Measurements from ENCODE around the gene MCM7. TPM values are rescaled to one million over a fixed set of nuclear protein-coding genes. Genes with fewer than 3 reads are reported as not detected.

The MCM7 gene
- total and polyA plus RNA-seq, 2 of the 13 experiments (the other 11 are each of a cell fraction or from before 2014, with no cell fraction given): 84.5 to 214 TPM

- H4K20me1 ChIP-seq (ENCODE audit: insufficient read depth, low read length): peaks cover 36% of the 10 kb centered on the region
- in situ Hi-C loops (cut with HindIII; ENCODE audit: extremely low pct_ligation_motif_present, low pct_unique_long_range_greater_than_20kb): no loop called here
- H3K4me2 ChIP-seq (ENCODE audit: low read depth, low read length): peak overlapping the region; percentile 50; the same call in 1 of the 2 replicates
- peak overlapping the region; percentile 45 for H3K27ac ChIP-seq (ENCODE audit: extremely low read length, insufficient read depth, low read length)
- no peak overlapping the region for H2AFZ ChIP-seq (ENCODE audit: low read length)
- H3K79me2 ChIP-seq (ENCODE audit: insufficient read depth, low read length): peaks cover 63% of the 10 kb centered on the region
- H3K4me1 ChIP-seq (ENCODE audit: insufficient read depth, low read length): peaks cover 40% of the 10 kb centered on the region
- ChIA-PET POLR2A (interaction anchor here (0.6 to 0.8 kb wide), 2 partner anchors 10 to 27 kb away, joined by 3 to 4 read pairs; no protein-coding TSS in a partner anchor), CTCF (ENCODE audit: low intra/inter-chr PET ratio, low total read pairs) (no interaction called here)
- BruUV-seq (replicated peaks): no TSS peak
- peak; percentile 48 for FAIRE-seq
- no peak overlapping the region for H3K9ac ChIP-seq (ENCODE audit: insufficient read depth, low read depth, low read length)
- intact Hi-C loops (cut with micrococcal nuclease; ENCODE audit: unreplicated experiment): no loop called here
- WGBS (ENCODE audit: low lambda C conversion rate): 54% methylated on average over 4 of the region's 4 CpGs
- no peak for ATAC-seq
- peaks cover 24 to 55% of the 10 kb centered on the region in 2 experiments for H3K36me3 ChIP-seq (replicated peaks in 1 of 2; ENCODE audit: control insufficient read depth in 1 of 2, insufficient read depth in 2 of 2, low read length in 2 of 2)
- H3K4me3 ChIP-seq (replicated peaks in 1 of 3; ENCODE audit: insufficient read depth in 1 of 3, low read depth in 2 of 3, low read length in 3 of 3): no peak overlapping the region
- H3K9me3 ChIP-seq (ENCODE audit: low read length): no peaks in the 10 kb centered on the region
- no peaks in the 10 kb centered on the region; a peak in 1 of 5 replicates for H3K27me3 ChIP-seq (ENCODE audit: control insufficient read depth in 1 of 2, insufficient read depth in 2 of 2, low read length in 2 of 2)
- peak; percentile 61 for DNase-seq (ENCODE audit: low spot score)
- TF ChIP-seq ZNF282 (IDR thresholded peaks at IDR 0.05; ENCODE audit: partially characterized antibody) (no peak), ZBTB38 (CRISPR knock-in tag; IDR thresholded peaks at IDR 0.05) (0 out of 2 replicates have a peak, but pooled peaks have one; percentile 24), SCMH1 (CRISPR knock-in tag; IDR thresholded peaks at IDR 0.05; ENCODE audit: borderline replicate concordance) (no peak), TBX2 (CRISPR knock-in tag; IDR thresholded peaks at IDR 0.05; ENCODE audit: borderline replicate concordance) (no peak), HNF4G (IDR thresholded peaks at IDR 0.05; ENCODE audit: borderline replicate concordance, low read depth, low read length) (peak; percentile 61; the same call in 1 of the 2 replicates), HNF4G (CRISPR knock-in tag; IDR thresholded peaks at IDR 0.05; ENCODE audit: borderline replicate concordance, low read depth) (no peak), TEAD3 (CRISPR knock-in tag; optimal IDR thresholded peaks at IDR 0.05; ENCODE audit: borderline replicate concordance) (peak; percentile 27), NR2F6 (IDR thresholded peaks at IDR 0.05) (no peak), NR2F6 (CRISPR knock-in tag; IDR thresholded peaks at IDR 0.05) (no peak), MEIS2 (CRISPR knock-in tag; IDR thresholded peaks at IDR 0.05) (no peak), SAP130 (CRISPR knock-in tag; IDR thresholded peaks at IDR 0.05; ENCODE audit: low read depth) (peak; percentile 38; the same call in 1 of the 2 replicates), RBFOX2 (IDR thresholded peaks at IDR 0.05; ENCODE audit: low read depth, low read length) (peak; percentile 56), ZBTB33 (CRISPR knock-in tag; IDR thresholded peaks at IDR 0.05) (peak; percentile 93), MTF2 (CRISPR knock-in tag; IDR thresholded peaks at IDR 0.05; ENCODE audit: borderline replicate concordance) (no peak), ELF3 (CRISPR knock-in tag; IDR thresholded peaks at IDR 0.05) (peak; percentile 71; the same call in 1 of the 2 replicates), ZNF34 (CRISPR knock-in tag; IDR thresholded peaks at IDR 0.05; ENCODE audit: borderline replicate concordance) (no peak), MAFK (conservative IDR thresholded peaks at IDR 0.05 in 1 of 2, IDR thresholded peaks at IDR 0.05 in 1 of 2; ENCODE audit: low read length in 2 of 2) (0 out of 4 replicates have a peak, but pooled peaks of 1 of the 2 experiments have one; percentile 30)
- TF ChIP-seq, protein P1, sequence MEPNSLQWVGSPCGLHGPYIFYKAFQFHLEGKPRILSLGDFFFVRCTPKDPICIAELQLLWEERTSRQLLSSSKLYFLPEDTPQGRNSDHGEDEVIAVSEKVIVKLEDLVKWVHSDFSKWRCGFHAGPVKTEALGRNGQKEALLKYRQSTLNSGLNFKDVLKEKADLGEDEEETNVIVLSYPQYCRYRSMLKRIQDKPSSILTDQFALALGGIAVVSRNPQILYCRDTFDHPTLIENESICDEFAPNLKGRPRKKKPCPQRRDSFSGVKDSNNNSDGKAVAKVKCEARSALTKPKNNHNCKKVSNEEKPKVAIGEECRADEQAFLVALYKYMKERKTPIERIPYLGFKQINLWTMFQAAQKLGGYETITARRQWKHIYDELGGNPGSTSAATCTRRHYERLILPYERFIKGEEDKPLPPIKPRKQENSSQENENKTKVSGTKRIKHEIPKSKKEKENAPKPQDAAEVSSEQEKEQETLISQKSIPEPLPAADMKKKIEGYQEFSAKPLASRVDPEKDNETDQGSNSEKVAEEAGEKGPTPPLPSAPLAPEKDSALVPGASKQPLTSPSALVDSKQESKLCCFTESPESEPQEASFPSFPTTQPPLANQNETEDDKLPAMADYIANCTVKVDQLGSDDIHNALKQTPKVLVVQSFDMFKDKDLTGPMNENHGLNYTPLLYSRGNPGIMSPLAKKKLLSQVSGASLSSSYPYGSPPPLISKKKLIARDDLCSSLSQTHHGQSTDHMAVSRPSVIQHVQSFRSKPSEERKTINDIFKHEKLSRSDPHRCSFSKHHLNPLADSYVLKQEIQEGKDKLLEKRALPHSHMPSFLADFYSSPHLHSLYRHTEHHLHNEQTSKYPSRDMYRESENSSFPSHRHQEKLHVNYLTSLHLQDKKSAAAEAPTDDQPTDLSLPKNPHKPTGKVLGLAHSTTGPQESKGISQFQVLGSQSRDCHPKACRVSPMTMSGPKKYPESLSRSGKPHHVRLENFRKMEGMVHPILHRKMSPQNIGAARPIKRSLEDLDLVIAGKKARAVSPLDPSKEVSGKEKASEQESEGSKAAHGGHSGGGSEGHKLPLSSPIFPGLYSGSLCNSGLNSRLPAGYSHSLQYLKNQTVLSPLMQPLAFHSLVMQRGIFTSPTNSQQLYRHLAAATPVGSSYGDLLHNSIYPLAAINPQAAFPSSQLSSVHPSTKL (CRISPR knock-in tag; IDR thresholded peaks at IDR 0.05): 0 out of 2 replicates have a peak, but pooled peaks have one; percentile 18
These were observed 24.0 kb downstream of the MCM7 start for GRCh38 chr7:100077205-100077604.

All from HepG2 (cell line).